GM12878 (cell line): ENCODE measurements around the gene UTS2. TPM values are rescaled to one million over a fixed set of nuclear protein-coding genes. Genes with fewer than 3 reads are reported as not detected.

ENCODE experiments used
- ATAC-seq: fragments of 200-7000 bp; cut with Tn5 transposase; 3 replicates; pipeline ENCODE4 v1.9.1; 2020; ENCODE audit warnings: mild to moderate bottlenecking, moderate library complexity
- BruUV-seq: library from RNA; stranded (reverse); fragments of 400-500 nt; replicated peaks from 2 replicates; lab custom pipeline; 2021; lab: Mats Ljungman, UMichigan
- CTCF ChIA-PET: fragments of 300-600 bp; sonication (Branson Sonifier 250); formaldehyde crosslinking; extraction: SDS; loops from one replicate; lab custom pipeline; 2021; ENCODE audit warnings: inconsistent platforms; lab: Yijun Ruan, JAX
- POLR2A ChIA-PET: fragments of 350-600 bp; formaldehyde crosslinking; extraction: SDS; loops from one replicate; lab custom pipeline; 2021; ENCODE audit warnings: inconsistent platforms; lab: Charles Lee
- RAD21 ChIA-PET: fragments of 300-600 bp; sonication (Branson Sonifier 250); formaldehyde crosslinking; loops from one replicate; lab custom pipeline; 2023; ENCODE audit warnings: antibody characterized with exemption; ENCODE audit not compliant: unreplicated experiment; lab: Charles Lee
- SMC1A ChIA-PET: fragments of 300-600 bp; sonication (Branson Sonifier 250); formaldehyde crosslinking; loops from one replicate; lab custom pipeline; 2023; ENCODE audit not compliant: unreplicated experiment, uncharacterized antibody; lab: Charles Lee
- DNase-seq: peaks from one replicate; pipeline ENCODE4 v3.0.0-alpha.2; 2011; ENCODE audit warnings: low read depth, low spot score
- FAIRE-seq: peaks from 3 replicates; lab custom pipeline; 2011; peaks lifted over from hg19 to GRCh38; lab: Jason Lieb, UNC
- H2AFZ ChIP-seq: 2 replicates; pipeline ENCODE4 v1.6.0; 2011; ENCODE audit warnings: low read depth, low read length, control low read depth; ENCODE audit not compliant: control insufficient read depth
- H3K27ac ChIP-seq: 2 replicates; pipeline ENCODE4 v1.5.1; 2011; ENCODE audit warnings: control low read depth; ENCODE audit not compliant: control insufficient read depth, insufficient read depth
- H3K27me3 ChIP-seq, 2 experiments: replicated peaks in 1 of 2; 2 replicates each; pipeline versions ENCODE4 v1.6.0 to v1.6.1; 2011; ENCODE audit warnings: low read length in 1 of 2; ENCODE audit not compliant: control insufficient read depth in 2 of 2, insufficient read depth in 2 of 2
- H3K36me3 ChIP-seq, 2 experiments: 2 replicates each; pipeline ENCODE4 v1.5.1; 2011; ENCODE audit warnings: low read length in 1 of 2; ENCODE audit not compliant: control insufficient read depth in 2 of 2, insufficient read depth in 2 of 2
- H3K4me1 ChIP-seq: 2 replicates; pipeline ENCODE4 v1.6.1; 2011; ENCODE audit warnings: mild to moderate bottlenecking, low read length, moderate library complexity, mixed read lengths; ENCODE audit not compliant: control insufficient read depth, insufficient read depth
- H3K4me2 ChIP-seq: 2 replicates; pipeline ENCODE4 v1.6.0; 2011; ENCODE audit warnings: control low read depth; ENCODE audit not compliant: control insufficient read depth, insufficient read depth
- H3K4me3 ChIP-seq: fragments of 200-600 bp; sonication (generic); 2 replicates; pipeline ENCODE4 v1.5.1; 2016
- H3K79me2 ChIP-seq: 2 replicates; pipeline ENCODE4 v1.6.0; 2011; ENCODE audit warnings: low read length; ENCODE audit not compliant: control insufficient read depth, insufficient read depth
- H3K9ac ChIP-seq: 2 replicates; pipeline ENCODE4 v1.8.0; 2011; ENCODE audit warnings: low read length, control low read depth, mixed read lengths; ENCODE audit not compliant: control insufficient read depth, insufficient read depth
- H3K9me3 ChIP-seq: replicated peaks from 3 replicates; pipeline ENCODE4 v1.5.1; 2011; ENCODE audit warnings: mild to moderate bottlenecking, low read length; ENCODE audit not compliant: control insufficient read depth, insufficient read depth
- H4K20me1 ChIP-seq: 2 replicates; pipeline ENCODE4 v1.6.0; 2011; ENCODE audit not compliant: control insufficient read depth, insufficient read depth
- CHD4 ChIP-seq: fragments of 200-600 bp; sonication (generic); IDR thresholded peaks from 2 replicates; pipeline ENCODE4 v1.6.1; 2016; ENCODE audit warnings: mild to moderate bottlenecking
- EGR1 ChIP-seq, 2 experiments: IDR thresholded peaks; 1 replicate in 1 of 2; 2 replicates in 1 of 2; pipeline ENCODE4 v1.6.1; 2011 to 2012; ENCODE audit warnings: low read depth in 2 of 2, low read length in 2 of 2, borderline replicate concordance in 1 of 2, mild to moderate bottlenecking in 1 of 2, moderate library complexity in 1 of 2
- ETV6 ChIP-seq, 2 experiments: fragments of 450-650 bp in 1 of 2; IDR thresholded peaks in 1 of 2; conservative IDR thresholded peaks in 1 of 2; 2 replicates each; pipeline ENCODE4 v1.6.1; 2014; ENCODE audit warnings: antibody characterized with exemption in 1 of 2, borderline replicate concordance in 1 of 2, low read depth in 1 of 2, mild to moderate bottlenecking in 1 of 2, moderate library complexity in 1 of 2
- HDGF ChIP-seq: fragments of 450-650 bp; IDR thresholded peaks from 2 replicates; pipeline ENCODE4 v1.6.1; 2016; ENCODE audit warnings: antibody characterized with exemption
- SKIL ChIP-seq: fragments of 450-650 bp; IDR thresholded peaks from 2 replicates; pipeline ENCODE4 v1.6.1; 2017; ENCODE audit warnings: mild to moderate bottlenecking, low read depth, inconsistent platforms; ENCODE audit not compliant: poor library complexity, severe bottlenecking
- TARDBP ChIP-seq: IDR thresholded peaks from 2 replicates; pipeline ENCODE4 v1.6.1; 2016; ENCODE audit warnings: borderline replicate concordance
- TCF3 ChIP-seq: IDR thresholded peaks from 2 replicates; pipeline ENCODE4 v1.6.1; 2012; ENCODE audit warnings: low read depth, mild to moderate bottlenecking, low read length, borderline replicate concordance; ENCODE audit not compliant: insufficient read depth
- ZNF622 ChIP-seq: fragments of 450-650 bp; IDR thresholded peaks from 2 replicates; pipeline ENCODE4 v1.6.1; 2017; ENCODE audit warnings: mild to moderate bottlenecking, inconsistent platforms
- ZSCAN29 ChIP-seq: fragments of 450-650 bp; IDR thresholded peaks from 2 replicates; pipeline ENCODE4 v1.6.1; 2017; ENCODE audit warnings: mild to moderate bottlenecking, moderate library complexity
- WGBS: methylation state at CpG from one replicate; pipeline ENCODE4 v1.1.6; 2016; ENCODE audit warnings: low lambda C conversion rate; ENCODE audit not compliant: insufficient replicate concordance, insufficient coverage; ENCODE audit errors: missing lambda C conversion rate; 5-methylcytosine and 5-hydroxymethylcytosine counted together
- in situ Hi-C: fragments of 300-500 bp; cut with MboI; formaldehyde crosslinking; loops from 9 replicates; pipeline ENCODE4 v1.14.3; 2018; ENCODE audit warnings: mixed read lengths
- intact Hi-C: fragments of 100-400 bp; cut with micrococcal nuclease; formaldehyde crosslinking; loops from one replicate; pipeline ENCODE4 v1.14.2; 2022; ENCODE audit not compliant: unreplicated experiment
- polyA plus RNA-seq, 11 experiments: library from polyadenylated mRNA; depleted of rRNA in 4 of 11; unstranded in 6 of 11; stranded (reverse) in 5 of 11; fragments of >200 nt; fragmentation: Nextera tagmentation in 4 of 11; fragmentation: Illumina TruSeq in 1 of 11; extraction: Ambion mirVana in 4 of 11; extraction: Trizol in 1 of 11; gene quantifications; 1 replicate in 1 of 11; 2 replicates in 10 of 11; pipeline versions ENCODE4 v1.2.1 to v1.2.3, GENCODE V29; 2011 to 2016; ENCODE audit warnings: inconsistent platforms in 2 of 11, missing spikeins in 2 of 11, low read depth in 1 of 11
- total RNA-seq, 4 experiments: library from RNA; depleted of rRNA in 3 of 4; stranded (reverse); fragments of >200 nt in 3 of 4; fragmentation: Illumina TruSeq in 1 of 4; extraction: Trizol in 1 of 4; gene quantifications; 2 replicates each; pipeline versions ENCODE4 v1.2.1 to v1.2.3, GENCODE V29; 2013 to 2021
- TF ChIP-seq, protein P1 (sequence below): fragments of 450-650 bp; IDR thresholded peaks from 2 replicates; pipeline ENCODE4 v1.6.1; 2016; ENCODE audit warnings: mild to moderate bottlenecking, moderate library complexity, borderline replicate concordance

Gene UTS2
- total and polyA plus RNA-seq, 10 of the 15 experiments (the other 5 are each of a cell fraction or from before 2014, with no cell fraction given) = not detected

DNA sequence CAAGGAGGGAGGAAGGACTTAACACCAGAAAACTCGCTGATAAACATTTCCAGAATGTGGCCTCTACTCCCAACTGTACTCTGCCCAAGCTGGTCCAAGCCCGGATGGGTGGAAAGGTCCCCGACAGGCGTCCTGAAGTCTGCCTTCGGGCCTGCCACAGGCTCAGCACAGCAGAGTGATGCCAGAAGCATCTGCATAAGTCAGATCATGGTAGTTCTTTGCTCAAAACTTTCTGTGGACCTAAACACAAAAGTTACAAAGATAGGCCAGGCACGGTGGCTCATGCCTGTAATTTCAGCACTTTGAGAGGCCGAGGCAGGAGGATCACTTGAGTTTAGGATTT lies 790 bp upstream of the UTS2 start:
- intact Hi-C loops = no loop called here
- Histone ChIP-seq H2AFZ (no peak overlapping the region), H3K9me3 (no peaks in the 10 kb centered on the region), H3K4me3 (no peak overlapping the region), H3K27ac (no peak overlapping the region), H3K4me2 (no peak overlapping the region), H3K79me2 (no peaks in the 10 kb centered on the region), H3K27me3 (peaks cover 0 to 1% of the 10 kb centered on the region in 2 experiments; a peak in 2 of 4 replicates), H3K4me1 (no peaks in the 10 kb centered on the region), H3K36me3 (no peaks in the 10 kb centered on the region; a peak in 1 of 4 replicates), H3K9ac (no peak overlapping the region), H4K20me1 (no peaks in the 10 kb centered on the region)
- no TSS peak for BruUV-seq
- TF ChIP-seq HDGF (no peak), TARDBP (no peak), TCF3 (no peak), EGR1 (IDR thresholded peaks at IDR 0.05; ENCODE audit: borderline replicate concordance in 1 of 2, low read depth in 2 of 2, low read length in 2 of 2) (no peak), ZSCAN29 (no peak), ETV6 (conservative IDR thresholded peaks at IDR 0.05 in 1 of 2, IDR thresholded peaks at IDR 0.05 in 1 of 2; ENCODE audit: borderline replicate concordance in 1 of 2, low read depth in 1 of 2) (no peak), SKIL (no peak), ZNF622 (no peak), CHD4 (no peak)
- TF ChIP-seq, protein P1, sequence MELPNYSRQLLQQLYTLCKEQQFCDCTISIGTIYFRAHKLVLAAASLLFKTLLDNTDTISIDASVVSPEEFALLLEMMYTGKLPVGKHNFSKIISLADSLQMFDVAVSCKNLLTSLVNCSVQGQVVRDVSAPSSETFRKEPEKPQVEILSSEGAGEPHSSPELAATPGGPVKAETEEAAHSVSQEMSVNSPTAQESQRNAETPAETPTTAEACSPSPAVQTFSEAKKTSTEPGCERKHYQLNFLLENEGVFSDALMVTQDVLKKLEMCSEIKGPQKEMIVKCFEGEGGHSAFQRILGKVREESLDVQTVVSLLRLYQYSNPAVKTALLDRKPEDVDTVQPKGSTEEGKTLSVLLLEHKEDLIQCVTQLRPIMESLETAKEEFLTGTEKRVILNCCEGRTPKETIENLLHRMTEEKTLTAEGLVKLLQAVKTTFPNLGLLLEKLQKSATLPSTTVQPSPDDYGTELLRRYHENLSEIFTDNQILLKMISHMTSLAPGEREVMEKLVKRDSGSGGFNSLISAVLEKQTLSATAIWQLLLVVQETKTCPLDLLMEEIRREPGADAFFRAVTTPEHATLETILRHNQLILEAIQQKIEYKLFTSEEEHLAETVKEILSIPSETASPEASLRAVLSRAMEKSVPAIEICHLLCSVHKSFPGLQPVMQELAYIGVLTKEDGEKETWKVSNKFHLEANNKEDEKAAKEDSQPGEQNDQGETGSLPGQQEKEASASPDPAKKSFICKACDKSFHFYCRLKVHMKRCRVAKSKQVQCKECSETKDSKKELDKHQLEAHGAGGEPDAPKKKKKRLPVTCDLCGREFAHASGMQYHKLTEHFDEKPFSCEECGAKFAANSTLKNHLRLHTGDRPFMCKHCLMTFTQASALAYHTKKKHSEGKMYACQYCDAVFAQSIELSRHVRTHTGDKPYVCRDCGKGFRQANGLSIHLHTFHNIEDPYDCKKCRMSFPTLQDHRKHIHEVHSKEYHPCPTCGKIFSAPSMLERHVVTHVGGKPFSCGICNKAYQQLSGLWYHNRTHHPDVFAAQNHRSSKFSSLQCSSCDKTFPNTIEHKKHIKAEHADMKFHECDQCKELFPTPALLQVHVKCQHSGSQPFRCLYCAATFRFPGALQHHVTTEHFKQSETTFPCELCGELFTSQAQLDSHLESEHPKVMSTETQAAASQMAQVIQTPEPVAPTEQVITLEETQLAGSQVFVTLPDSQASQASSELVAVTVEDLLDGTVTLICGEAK = no peak
- CTCF ChIA-PET = no interaction called here
- DNase-seq (no peak), FAIRE-seq (no peak), ATAC-seq (no peak)
- POLR2A ChIA-PET = no interaction called here
- SMC1A ChIA-PET = no interaction called here
- 38% methylated on average over 7 of the region's 7 CpGs for WGBS
- RAD21 ChIA-PET = no interaction called here
- in situ Hi-C loops = no loop called here
